GM18907 (cell line): ENCODE data around the gene CDCP2.

Source experiments
- ATAC-seq: cut with Tn5 transposase; IDR thresholded peaks from one replicate; pipeline ENCODE4 v1.9.1; 2021; ENCODE audit warnings: mild to moderate bottlenecking, moderate library complexity; ENCODE audit not compliant: unreplicated experiment

Gene CDCP2

GRCh38 chr1:54137534-54138061 is 15.2 kb downstream of the CDCP2 start:
- ATAC-seq, result no peak

- ATAC-seq, result no peak
Measured at GRCh38 chr1:54136963-54137533, 15.8 kb downstream of the CDCP2 start.

DNA sequence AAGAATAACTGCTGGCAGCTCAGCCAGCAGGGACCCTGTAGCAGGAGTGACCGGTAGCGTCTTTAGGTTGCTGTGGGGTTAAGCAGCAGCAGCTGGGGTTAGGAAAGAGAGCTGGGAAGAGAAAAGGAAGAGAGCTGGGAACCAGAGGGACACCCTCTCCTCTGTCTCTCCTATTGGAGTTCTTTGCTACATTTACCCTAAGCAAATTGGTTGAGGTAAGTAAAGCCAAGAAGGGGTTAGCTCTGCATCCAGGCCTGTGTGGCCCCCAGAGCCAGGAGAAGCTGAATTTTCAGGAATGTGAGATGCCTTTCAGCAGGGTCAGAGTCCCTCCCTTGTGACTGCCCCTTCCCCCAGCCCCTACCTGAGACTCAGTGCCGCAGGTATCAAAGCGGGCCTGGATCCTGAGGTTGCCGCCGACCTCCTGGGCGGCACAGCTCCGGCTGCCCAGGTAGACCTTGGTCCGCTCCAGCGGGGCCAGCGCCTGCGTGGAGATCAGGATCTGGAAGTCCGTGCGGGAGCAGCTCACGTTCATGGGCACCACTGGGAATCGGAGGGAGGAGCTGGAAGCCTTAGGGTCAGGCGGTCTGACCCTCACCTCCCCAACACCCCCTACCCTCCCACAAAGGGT is 16.4 kb downstream of the CDCP2 start:
- no peak for ATAC-seq

GRCh38 chr1:54135436-54136120 is 17.2 kb downstream of the CDCP2 start:
- no peak for ATAC-seq

DNA sequence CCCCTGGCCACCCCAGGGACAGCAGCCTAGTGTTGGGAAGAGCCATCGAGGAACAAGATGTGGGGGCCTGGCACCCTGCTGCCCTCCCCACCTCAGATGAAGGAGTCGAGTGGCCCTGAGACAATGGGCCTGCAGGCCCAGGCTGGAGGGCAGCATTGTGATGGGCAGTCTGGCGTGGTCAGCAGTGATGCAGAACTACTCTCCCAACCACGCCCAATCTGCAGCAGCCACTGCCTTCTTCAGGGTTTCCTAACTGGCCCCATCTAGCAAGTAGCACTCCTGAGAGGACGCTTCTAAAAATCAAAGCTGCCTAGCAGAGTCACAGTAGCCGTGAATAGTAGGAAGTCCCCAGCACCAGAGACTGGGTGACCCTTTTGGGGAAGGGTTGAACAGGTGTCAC is 18.5 kb downstream of the CDCP2 start:
- no peak for ATAC-seq

- no peak for ATAC-seq
Measured at GRCh38 chr1:54132495-54132894, 20.3 kb downstream of the CDCP2 start.

GRCh38 chr1:54131419-54131818 is 21.4 kb downstream of the CDCP2 start:
- ATAC-seq, result no peak

- ATAC-seq, result no peak
Measured at GRCh38 chr1:54129858-54130257, 22.9 kb downstream of the CDCP2 start.

GRCh38 chr1:54127594-54128300 is 25.1 kb downstream of the CDCP2 start:
- ATAC-seq, result no peak

DNA sequence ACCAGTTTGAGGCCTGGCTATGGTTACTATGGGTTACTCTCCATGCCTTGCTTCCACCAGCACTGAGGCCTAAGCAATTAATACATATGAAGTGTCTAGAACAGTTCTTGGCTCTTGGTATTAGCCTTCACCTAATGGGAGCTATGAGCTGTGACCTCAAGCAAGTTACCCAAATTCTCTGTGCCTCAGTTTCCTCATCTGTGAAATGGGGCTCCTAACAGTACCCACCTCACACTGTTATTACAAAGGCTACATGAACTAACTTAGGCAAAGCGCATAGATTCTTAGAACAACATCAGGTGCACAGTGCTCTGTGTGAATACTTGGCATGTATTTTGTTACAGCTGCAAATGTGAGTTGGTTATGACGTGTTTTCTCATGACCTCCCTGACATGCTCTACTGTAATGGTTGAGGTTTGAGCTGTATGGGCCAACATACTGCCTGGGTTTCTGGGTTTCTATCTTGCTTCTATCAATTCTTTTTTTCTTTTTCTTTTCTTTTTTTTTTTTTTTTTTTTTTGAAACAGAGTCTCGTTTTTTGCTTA is 26.5 kb downstream of the CDCP2 start:
- ATAC-seq, result no peak

GRCh38 chr1:54125386-54126070 is 27.3 kb downstream of the CDCP2 start:
- no peak for ATAC-seq

DNA sequence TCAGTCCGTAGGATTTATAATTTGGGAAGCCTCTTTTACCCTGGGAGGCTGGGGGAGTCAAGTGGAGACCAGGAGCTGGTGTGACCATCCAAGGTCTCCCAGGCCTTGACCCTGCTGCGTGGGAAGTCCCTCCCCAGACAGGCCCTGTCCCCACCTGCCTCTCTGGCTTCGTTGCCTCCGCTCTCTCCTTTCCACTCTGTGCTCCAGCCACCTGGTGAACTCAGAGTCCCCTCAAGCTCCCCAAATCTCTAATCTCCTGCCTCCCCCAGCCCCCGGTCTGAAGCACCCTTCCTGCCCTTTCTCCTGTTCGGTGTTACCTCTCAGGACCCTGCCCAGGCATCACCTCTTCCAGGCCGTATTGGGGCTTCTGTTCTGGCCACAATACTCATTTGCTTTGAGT is 27.9 kb downstream of the CDCP2 start:
- ATAC-seq, result no peak

DNA sequence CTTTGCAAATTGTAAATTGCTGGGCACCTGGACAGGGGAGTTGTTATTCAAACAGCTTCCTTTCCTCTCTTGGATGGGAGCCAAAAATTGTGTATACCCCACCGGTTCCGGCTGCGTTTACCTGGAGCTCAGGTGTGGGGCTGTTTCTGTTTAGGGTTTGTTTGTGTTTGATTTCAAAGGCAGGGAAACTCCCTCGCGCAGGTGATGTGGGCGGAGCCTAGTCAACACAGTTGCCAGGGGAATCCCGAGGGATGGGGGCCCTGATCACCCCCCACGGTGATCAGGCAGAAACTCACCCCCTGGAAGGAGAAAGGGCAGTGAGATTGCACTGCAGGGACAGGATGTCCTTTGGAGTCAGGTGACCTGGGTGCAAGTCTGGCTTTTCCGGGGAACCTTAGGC is 28.3 kb downstream of the CDCP2 start:
- no peak for ATAC-seq

- ATAC-seq, result no peak
Measured at GRCh38 chr1:54122992-54123391, 29.8 kb downstream of the CDCP2 start.

DNA sequence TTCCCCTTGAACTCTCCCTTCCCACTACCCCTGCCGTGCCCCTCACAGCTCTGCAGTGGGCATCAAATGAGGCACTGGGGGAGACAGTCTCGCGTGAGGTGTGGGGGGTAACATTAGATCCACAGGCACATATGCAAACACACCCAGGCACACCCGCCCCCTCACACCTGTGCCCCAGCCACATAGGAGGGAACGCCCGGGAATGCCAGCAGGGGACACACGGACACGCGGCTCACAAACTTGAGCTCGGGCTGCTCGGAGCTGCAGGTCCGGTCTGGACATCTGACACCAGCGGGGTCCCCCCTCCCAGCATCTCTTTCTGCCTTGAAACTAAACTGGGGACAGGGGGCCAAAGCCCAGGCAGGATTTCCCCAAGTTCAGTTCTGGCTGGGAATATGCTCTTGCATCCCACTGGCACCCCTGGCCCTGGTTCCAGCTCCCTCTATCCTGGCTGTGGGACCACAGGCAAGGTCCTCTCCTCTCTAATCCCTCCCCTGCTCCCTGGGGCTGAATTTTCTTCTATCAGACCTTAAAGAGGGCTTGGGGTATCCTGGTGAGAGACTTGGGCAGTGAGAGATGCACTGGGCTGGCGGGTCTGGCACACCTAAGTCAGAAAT is 30.6 kb downstream of the CDCP2 start:
- ATAC-seq, result no peak

GRCh38 chr1:54121482-54122134 is 31.2 kb downstream of the CDCP2 start:
- ATAC-seq, result no peak

DNA sequence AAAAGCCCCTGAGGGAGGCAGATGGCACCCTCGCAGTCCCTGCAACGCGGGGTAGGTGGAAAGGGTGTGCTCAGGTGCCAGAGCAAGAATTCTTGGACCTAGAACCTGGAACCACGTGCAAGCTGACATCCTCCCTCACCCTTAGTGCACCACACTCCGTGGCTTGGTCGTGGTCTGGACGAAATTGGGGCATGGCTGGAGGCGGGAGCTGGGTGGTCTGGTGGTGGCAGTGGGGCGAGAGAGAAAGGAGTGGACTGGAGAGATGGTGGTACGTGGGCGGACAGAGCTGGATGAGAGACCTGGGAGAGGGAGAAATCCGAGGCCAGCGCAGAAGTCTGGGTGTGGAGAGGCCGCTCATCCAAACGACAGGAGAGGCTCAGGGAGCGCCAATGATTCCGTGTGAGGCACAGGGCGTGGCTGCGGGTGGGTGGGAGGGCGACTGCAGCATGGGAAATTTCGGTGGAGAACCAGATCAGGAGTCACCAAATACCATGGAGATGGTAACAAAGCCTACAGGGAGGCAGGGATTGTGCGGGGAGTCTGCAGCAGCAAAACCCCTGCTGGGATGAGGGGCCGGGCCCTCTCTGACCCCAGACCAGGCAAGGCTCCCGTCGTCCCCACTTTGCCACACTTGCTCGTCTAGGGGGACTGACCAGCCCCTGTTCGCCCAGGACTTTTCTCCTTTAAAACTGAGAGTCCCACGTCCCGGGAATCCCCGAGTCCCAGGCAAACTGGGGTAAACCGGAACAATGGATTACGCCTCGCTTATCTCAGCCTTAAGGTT is 31.9 kb downstream of the CDCP2 start:
- ATAC-seq, result no peak

- no peak for ATAC-seq
Measured at GRCh38 chr1:54120018-54120697, 32.6 kb downstream of the CDCP2 start.
